ENCODE data around the gene OR11H1.
"Not testable (repeated sequence)": the region's sequence is repeated elsewhere in the genome, so short reads cannot be mapped to it uniquely, and the experiment has no call there.

GRCh38 chr22:15515896-15516295 is 12.1 kb upstream of the OR11H1 start:
- TF ChIP-seq CTCF (IDR thresholded peaks at IDR 0.05; ENCODE audit: extremely low read depth in 1 of 2, insufficient read depth in 1 of 2, low read depth in 1 of 2, low read length in 2 of 2); POLR2A (IDR thresholded peaks at IDR 0.05; ENCODE audit: low read depth, low read length); FOS (IDR thresholded peaks at IDR 0.05; ENCODE audit: borderline replicate concordance, insufficient read depth, low read length): not testable (repeated sequence)
- TF ChIP-seq, protein P1, sequence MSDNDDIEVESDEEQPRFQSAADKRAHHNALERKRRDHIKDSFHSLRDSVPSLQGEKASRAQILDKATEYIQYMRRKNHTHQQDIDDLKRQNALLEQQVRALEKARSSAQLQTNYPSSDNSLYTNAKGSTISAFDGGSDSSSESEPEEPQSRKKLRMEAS (IDR thresholded peaks at IDR 0.05; ENCODE audit: insufficient read depth, insufficient read length), result not testable (repeated sequence)

Data from endothelial cell of umbilical vein (primary cell).